ENCODE measurements around the gene UNC13C. TPM values are rescaled to one million over a fixed set of nuclear protein-coding genes. Genes with fewer than 3 reads are reported as not detected.

UNC13C gene
- total RNA-seq, 1 donor from 2014 or later, result 0.22 TPM

DNA sequence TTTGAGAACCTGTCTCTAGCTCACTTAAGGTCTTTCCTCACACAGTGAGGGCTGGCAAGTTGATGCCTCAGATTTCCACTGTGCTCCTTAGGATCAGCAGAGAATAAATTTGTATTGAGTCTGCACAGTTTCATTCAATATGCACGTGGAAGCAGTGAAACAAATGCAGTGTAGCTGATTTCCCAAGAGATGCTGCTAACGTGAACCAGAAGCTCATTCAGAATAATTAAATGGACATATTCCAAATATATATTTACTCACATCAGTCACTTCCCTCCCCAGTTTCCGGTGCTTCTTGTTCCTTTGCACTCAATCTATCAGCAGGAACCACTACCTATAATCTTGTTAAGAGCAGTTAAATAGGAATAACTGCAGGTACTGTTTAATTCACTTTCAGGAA, 86.1 kb downstream of the UNC13C start:
- TF ChIP-seq, protein P1, sequence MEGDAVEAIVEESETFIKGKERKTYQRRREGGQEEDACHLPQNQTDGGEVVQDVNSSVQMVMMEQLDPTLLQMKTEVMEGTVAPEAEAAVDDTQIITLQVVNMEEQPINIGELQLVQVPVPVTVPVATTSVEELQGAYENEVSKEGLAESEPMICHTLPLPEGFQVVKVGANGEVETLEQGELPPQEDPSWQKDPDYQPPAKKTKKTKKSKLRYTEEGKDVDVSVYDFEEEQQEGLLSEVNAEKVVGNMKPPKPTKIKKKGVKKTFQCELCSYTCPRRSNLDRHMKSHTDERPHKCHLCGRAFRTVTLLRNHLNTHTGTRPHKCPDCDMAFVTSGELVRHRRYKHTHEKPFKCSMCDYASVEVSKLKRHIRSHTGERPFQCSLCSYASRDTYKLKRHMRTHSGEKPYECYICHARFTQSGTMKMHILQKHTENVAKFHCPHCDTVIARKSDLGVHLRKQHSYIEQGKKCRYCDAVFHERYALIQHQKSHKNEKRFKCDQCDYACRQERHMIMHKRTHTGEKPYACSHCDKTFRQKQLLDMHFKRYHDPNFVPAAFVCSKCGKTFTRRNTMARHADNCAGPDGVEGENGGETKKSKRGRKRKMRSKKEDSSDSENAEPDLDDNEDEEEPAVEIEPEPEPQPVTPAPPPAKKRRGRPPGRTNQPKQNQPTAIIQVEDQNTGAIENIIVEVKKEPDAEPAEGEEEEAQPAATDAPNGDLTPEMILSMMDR (IDR thresholded peaks at IDR 0.05; ENCODE audit: borderline replicate concordance), result no peak
- Histone ChIP-seq H3K36me3 (no peaks in the 10 kb centered on the region), H3K9me3 (replicated peaks) (peaks cover 5% of the 10 kb centered on the region), H3K4me1 (no peaks in the 10 kb centered on the region), H3K27me3 (ENCODE audit: low read depth) (no peaks in the 10 kb centered on the region), H3K4me3 (no peak overlapping the region), H3K27ac (replicated peaks) (no peak overlapping the region)
- intact Hi-C loops (cut with micrococcal nuclease), result no loop called here
- DNase-seq, result no peak

DNA sequence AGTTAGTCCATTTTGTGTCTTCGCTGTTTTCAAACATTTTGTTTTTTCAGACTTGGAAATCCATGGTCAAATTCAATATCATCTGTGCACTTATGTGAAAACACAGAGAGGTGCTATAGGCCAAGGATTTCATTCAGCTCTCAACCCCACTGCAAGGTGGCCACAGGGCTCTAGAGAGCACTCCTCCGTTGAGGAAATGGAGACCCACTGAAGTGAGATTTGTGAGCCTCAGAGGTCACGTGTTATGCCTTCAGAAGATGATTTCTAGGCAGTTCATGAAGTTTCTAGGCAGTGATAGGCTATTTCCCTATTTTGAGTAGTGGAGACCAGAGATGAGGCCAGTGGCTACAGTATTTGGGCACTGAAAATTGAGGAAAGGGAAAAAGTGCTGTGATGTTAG, 88.2 kb downstream of the UNC13C start:
- DNase-seq, result no peak
- TF ChIP-seq, protein P1 (IDR thresholded peaks at IDR 0.05; ENCODE audit: borderline replicate concordance), result no peak
- intact Hi-C loops (cut with micrococcal nuclease), result no loop called here
- Histone ChIP-seq H3K36me3 (no peaks in the 10 kb centered on the region), H3K27ac (replicated peaks) (no peak overlapping the region), H3K4me3 (no peak overlapping the region), H3K9me3 (replicated peaks) (no peaks in the 10 kb centered on the region), H3K27me3 (ENCODE audit: low read depth) (no peaks in the 10 kb centered on the region), H3K4me1 (no peaks in the 10 kb centered on the region)

DNA sequence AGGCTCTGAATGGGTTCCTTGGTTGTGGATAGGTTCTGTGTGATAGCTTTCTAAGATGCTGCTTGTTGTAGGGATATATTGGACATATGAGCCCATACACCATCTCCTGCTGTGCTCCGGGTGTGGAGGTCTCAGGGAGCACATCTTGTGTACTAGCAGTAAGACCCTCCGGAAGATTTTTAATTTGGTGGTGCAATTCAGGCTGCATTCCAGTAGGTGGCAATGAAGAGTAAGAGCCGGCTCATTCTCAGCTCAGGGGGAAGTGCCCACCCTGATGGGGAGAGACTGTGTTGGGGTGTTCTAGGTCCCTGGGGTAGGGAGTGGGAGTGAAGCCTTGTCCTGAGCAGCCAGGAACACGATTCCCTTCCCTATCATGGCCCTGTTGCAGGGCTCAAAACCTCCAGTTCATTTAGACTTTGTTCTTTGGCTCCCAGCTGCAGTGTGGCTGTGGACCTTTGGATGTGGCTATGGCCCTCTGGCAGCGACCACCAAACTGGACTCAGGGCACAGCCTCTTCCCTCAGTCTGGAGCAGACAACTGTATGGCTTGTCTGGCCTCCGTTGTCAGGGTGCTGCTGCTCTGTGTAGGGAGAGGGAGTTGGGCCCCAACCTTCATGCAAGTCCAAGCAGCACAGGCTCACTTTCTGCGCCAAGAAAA, 104.7 kb downstream of the UNC13C start:
- intact Hi-C loops (cut with micrococcal nuclease), result no loop called here
- peaks cover 19% of the 10 kb centered on the region for H3K27me3 ChIP-seq (ENCODE audit: low read depth)
- no peak overlapping the region for H3K27ac ChIP-seq (replicated peaks)
- no peaks in the 10 kb centered on the region for H3K4me1 ChIP-seq
- TF ChIP-seq, protein P1 (IDR thresholded peaks at IDR 0.05; ENCODE audit: borderline replicate concordance), result peak; percentile 65
- H3K9me3 ChIP-seq (replicated peaks), result no peaks in the 10 kb centered on the region
- H3K4me3 ChIP-seq, result no peak overlapping the region
- no peak for DNase-seq
- H3K36me3 ChIP-seq, result no peaks in the 10 kb centered on the region

DNA sequence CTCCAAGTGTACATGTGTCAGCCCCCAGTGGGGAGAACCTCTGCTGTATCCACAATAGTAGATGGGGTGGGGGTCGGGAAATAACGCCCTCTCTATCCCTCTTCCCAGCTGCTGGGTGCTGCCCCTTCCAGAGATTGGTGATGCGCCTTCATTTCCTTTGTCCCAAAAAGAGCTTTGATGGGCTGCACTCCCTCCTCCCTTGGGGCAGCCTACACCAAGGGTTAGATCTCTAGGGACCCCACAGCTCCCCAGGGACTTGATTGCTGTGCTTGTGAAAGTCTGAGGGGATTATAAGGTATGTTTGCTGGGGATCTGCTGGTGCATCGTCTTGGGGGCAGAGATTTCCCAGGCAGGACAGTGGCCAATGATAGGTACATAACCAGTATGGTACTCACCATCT, 105.3 kb downstream of the UNC13C start:
- Histone ChIP-seq H3K4me3 (no peak overlapping the region), H3K27ac (replicated peaks) (no peak overlapping the region), H3K27me3 (ENCODE audit: low read depth) (peaks cover 19% of the 10 kb centered on the region), H3K4me1 (no peaks in the 10 kb centered on the region), H3K36me3 (no peaks in the 10 kb centered on the region), H3K9me3 (replicated peaks) (no peaks in the 10 kb centered on the region)
- no peak for DNase-seq
- TF ChIP-seq, protein P1 (IDR thresholded peaks at IDR 0.05; ENCODE audit: borderline replicate concordance), result no peak
- intact Hi-C loops (cut with micrococcal nuclease), result no loop called here

DNA sequence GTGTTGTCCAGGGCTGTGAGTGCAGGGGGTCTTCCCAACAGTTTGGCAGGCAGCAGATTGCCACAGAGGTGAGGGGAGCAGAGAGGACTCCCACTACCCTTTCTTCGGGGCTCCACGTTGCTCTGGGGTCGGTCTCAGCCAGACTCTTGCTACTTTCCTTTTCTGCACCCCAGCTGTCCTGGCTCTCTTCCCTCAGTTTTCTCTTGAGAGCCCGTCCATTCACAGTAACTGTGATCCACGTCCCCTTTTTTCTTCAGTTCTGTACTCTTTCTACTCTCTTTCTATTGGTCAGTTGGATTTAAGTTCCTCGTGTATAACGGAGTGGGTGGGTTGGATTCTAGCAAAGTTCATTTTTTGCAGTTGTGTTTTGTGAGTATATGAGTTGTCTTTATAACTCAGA, 105.8 kb downstream of the UNC13C start:
- Histone ChIP-seq H3K36me3 (no peaks in the 10 kb centered on the region), H3K9me3 (replicated peaks) (no peaks in the 10 kb centered on the region), H3K4me3 (no peak overlapping the region), H3K4me1 (no peaks in the 10 kb centered on the region), H3K27me3 (ENCODE audit: low read depth) (peaks cover 19% of the 10 kb centered on the region), H3K27ac (replicated peaks) (no peak overlapping the region)
- TF ChIP-seq, protein P1 (IDR thresholded peaks at IDR 0.05; ENCODE audit: borderline replicate concordance), result no peak
- DNase-seq, result no peak
- intact Hi-C loops (cut with micrococcal nuclease), result no loop called here
